GM21515 (cell line): ENCODE data around the gene MTM1.

Experiments
- ATAC-seq: cut with Tn5 transposase; IDR thresholded peaks from one replicate; pipeline ENCODE4 v1.9.1; 2021; ENCODE audit not compliant: unreplicated experiment

The MTM1 gene

GRCh38 chrX:150651906-150652305 lies 83.5 kb downstream of the MTM1 start:
- no peak for ATAC-seq

- no peak for ATAC-seq
Measured at GRCh38 chrX:150655788-150656187, 87.4 kb downstream of the MTM1 start.

- no peak for ATAC-seq
Measured at GRCh38 chrX:150663073-150663472, 94.7 kb downstream of the MTM1 start.

- ATAC-seq = no peak
Measured at GRCh38 chrX:150664290-150664689, 95.9 kb downstream of the MTM1 start.

- ATAC-seq = no peak
Measured at GRCh38 chrX:150676221-150676620, 107.8 kb downstream of the MTM1 start.

- no peak for ATAC-seq
Measured at GRCh38 chrX:150680974-150681373, 112.6 kb downstream of the MTM1 start.

- no peak for ATAC-seq
Measured at GRCh38 chrX:150683112-150683511, 114.7 kb downstream of the MTM1 start.

- no peak for ATAC-seq
Measured at GRCh38 chrX:150683536-150684146, 115.2 kb downstream of the MTM1 start.

GRCh38 chrX:150688911-150689451 lies 120.6 kb downstream of the MTM1 start:
- no peak for ATAC-seq

GRCh38 chrX:150690126-150690525 lies 121.7 kb downstream of the MTM1 start:
- no peak for ATAC-seq

- no peak for ATAC-seq
Measured at GRCh38 chrX:150692296-150692695, 123.9 kb downstream of the MTM1 start.

GRCh38 chrX:150692831-150693724 lies 124.7 kb downstream of the MTM1 start, which contains the start of gene MTMR1:
Gene MTMR1 (plus strand): TSS chrX:150693396. CDS start chrX:150693531, 135 bp downstream.
- peak; percentile 40 for ATAC-seq

- peak; percentile 66 for ATAC-seq
Measured at GRCh38 chrX:150693725-150694574, 125.5 kb downstream of the MTM1 start.

GRCh38 chrX:150694738-150695410 lies 126.5 kb downstream of the MTM1 start:
- ATAC-seq = peak; percentile 30

GRCh38 chrX:150696331-150696730 lies 127.9 kb downstream of the MTM1 start:
- ATAC-seq = no peak

- ATAC-seq = no peak
Measured at GRCh38 chrX:150696866-150697265, 128.4 kb downstream of the MTM1 start.

GRCh38 chrX:150697641-150698040 lies 129.2 kb downstream of the MTM1 start:
- no peak for ATAC-seq

- no peak for ATAC-seq
Measured at GRCh38 chrX:150698981-150699380, 130.6 kb downstream of the MTM1 start.

GRCh38 chrX:150700107-150700506 lies 131.7 kb downstream of the MTM1 start:
- no peak for ATAC-seq

- ATAC-seq = no peak
Measured at GRCh38 chrX:150701377-150701776, 133.0 kb downstream of the MTM1 start.
